Activated T-cell treated with anti-CD3 and anti-CD28 coated beads, Interleukin-2, amount 50 U/mL, for 48 hours (primary cell): ENCODE data around the gene ZNF787.
"Not testable (repeated sequence)": the region's sequence is repeated elsewhere in the genome, so short reads cannot be mapped to it uniquely, and the experiment has no call there.

Experiments used
- DNase-seq, 2 experiments: peaks; one replicate each; pipeline ENCODE4 v3.0.0-alpha.2; 2020

ZNF787 gene

GRCh38 chr19:56119582-56119978 is 1.5 kb downstream of the ZNF787 start:
- no peak for DNase-seq

GRCh38 chr19:56118666-56119581 is 2.2 kb downstream of the ZNF787 start:
- no peak for DNase-seq

- no peak for DNase-seq
These were observed 3.2 kb downstream of the ZNF787 start for GRCh38 chr19:56117889-56118288.

- DNase-seq: no peak
These were observed 3.7 kb downstream of the ZNF787 start for GRCh38 chr19:56117376-56117884.

GRCh38 chr19:56116606-56117005 is 4.5 kb downstream of the ZNF787 start:
- no peak for DNase-seq

- no peak for DNase-seq
These were observed 5.6 kb downstream of the ZNF787 start for GRCh38 chr19:56115490-56115889.

GRCh38 chr19:56114778-56115110 is 6.4 kb downstream of the ZNF787 start:
- DNase-seq: no peak

GRCh38 chr19:56114051-56114777 is 6.9 kb downstream of the ZNF787 start:
- DNase-seq: no peak

- no peak for DNase-seq
These were observed 7.9 kb downstream of the ZNF787 start for GRCh38 chr19:56113074-56113632.

- DNase-seq: no peak
These were observed 8.8 kb downstream of the ZNF787 start for GRCh38 chr19:56112313-56112709.

- DNase-seq: peak; percentile 54 to 68
These were observed 9.3 kb downstream of the ZNF787 start for GRCh38 chr19:56111601-56112312.

- DNase-seq: no peak
These were observed 10.3 kb downstream of the ZNF787 start for GRCh38 chr19:56110515-56111448.

- no peak for DNase-seq
These were observed 11.9 kb downstream of the ZNF787 start for GRCh38 chr19:56109226-56109625.

GRCh38 chr19:56108447-56109195 is 12.5 kb downstream of the ZNF787 start:
- no peak for DNase-seq

- no peak for DNase-seq
These were observed 13.3 kb downstream of the ZNF787 start for GRCh38 chr19:56107626-56108351.

- no peak for DNase-seq
These were observed 14.1 kb downstream of the ZNF787 start for GRCh38 chr19:56106993-56107392.

GRCh38 chr19:56106397-56106849 is 14.7 kb downstream of the ZNF787 start:
- DNase-seq: no peak

- not testable (repeated sequence) for DNase-seq
These were observed 15.2 kb downstream of the ZNF787 start for GRCh38 chr19:56105831-56106396.

- peak; percentile 58 to 67 for DNase-seq
These were observed 15.9 kb downstream of the ZNF787 start for GRCh38 chr19:56105090-56105701.
